Esophagus muscularis mucosa (tissue), 2 donors: ENCODE measurements around the gene SWAP70.

Experiments
- EP300 ChIP-seq: sonication (generic); formaldehyde crosslinking; IDR thresholded peaks from one replicate; pipeline ENCODE4 v1.6.1; 2017; ENCODE audit warnings: antibody characterized with exemption
- POLR2A ChIP-seq: fragments of 450-650 bp; IDR thresholded peaks from one replicate; pipeline ENCODE4 v1.6.1; 2017; ENCODE audit warnings: antibody characterized with exemption, moderate library complexity, mild to moderate bottlenecking, low read depth

DNA sequence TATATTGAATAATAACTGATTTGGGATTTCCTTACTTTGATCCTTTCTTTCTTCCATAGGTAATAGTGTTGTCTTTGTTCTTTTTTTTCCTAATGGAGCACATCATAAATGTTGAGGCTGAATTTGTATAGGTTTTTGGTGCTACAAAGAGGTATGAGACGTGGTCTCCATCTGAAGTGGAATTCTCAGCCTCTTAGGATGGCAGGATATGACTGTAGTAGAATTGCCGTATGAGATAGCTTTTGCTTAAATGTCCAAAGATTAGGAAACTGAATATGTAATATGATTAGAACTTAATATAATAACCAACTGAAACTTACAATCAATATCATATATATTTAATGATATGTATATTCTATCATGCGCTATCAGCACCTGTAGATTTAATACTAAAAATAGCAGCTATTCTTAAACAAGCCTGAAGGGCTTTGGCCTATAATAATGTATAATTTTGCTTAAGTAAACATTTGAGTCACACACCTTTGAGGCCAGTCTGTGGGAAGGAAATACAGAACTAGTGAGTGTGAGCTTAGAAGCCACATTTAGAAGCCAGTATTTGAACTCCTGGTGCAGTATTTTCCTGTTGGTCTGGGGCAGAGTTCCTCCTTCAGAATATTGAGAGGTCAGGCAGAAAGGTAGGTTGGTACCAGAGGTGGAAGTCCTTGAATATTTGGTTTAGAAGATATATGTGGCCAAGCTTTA is 62.6 kb downstream of the SWAP70 start:
- TF ChIP-seq EP300 (no peak), POLR2A (no peak)
